ENCODE results near the gene NOS3. TPM values are rescaled to one million over a fixed set of nuclear protein-coding genes. Genes with fewer than 3 reads are reported as not detected.
"Not testable (repeated sequence)": the region's sequence is repeated elsewhere in the genome, so short reads cannot be mapped to it uniquely, and the experiment has no call there.

Gene NOS3
- total RNA-seq, 1 experiment from 2014 or later: 0.66 TPM

DNA sequence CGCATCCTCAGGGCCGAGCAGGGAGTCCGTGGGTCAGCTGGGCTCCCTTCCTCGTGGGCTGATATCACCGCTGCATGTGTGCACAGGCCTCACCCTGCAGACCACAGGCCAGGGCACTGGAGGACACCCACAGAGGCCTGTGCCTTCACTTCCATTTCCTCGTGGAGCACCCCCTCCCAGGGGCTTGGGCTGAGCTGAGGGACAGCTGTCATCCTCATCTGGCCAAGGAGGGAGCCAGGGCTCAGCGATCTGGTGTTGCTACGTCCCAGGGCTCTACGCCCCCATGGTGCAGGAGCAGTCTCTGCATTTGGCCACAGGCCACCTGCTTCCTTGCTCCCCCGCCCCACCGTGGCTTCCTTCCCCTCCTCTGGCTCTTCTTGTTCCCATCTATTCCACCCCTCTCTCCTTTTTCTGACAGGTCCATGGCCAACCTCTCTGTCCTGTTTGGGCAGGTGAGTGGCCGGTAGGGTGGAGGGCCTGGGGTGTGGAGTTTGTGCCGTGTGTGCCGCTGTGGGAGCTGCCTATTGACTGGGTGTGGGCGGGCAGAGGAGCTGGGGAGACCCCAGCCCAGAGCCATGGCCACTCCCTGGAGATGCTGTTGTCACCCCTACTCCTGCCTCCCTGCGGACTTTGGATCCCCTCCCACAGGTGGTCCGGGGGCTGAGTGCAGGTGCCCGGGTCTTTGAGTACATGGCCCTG, 49.2 kb downstream of the NOS3 start:
- H3K9ac ChIP-seq (ENCODE audit: low read length): no peak overlapping the region

GRCh38 chr7:151040616-151041375, 50.0 kb downstream of the NOS3 start:
- intact Hi-C loops (cut with micrococcal nuclease): no loop called here
- H3K4me2 ChIP-seq (ENCODE audit: low read length): no peak overlapping the region
- H3K36me3 ChIP-seq (ENCODE audit: low read depth, low read length): no peaks in the 10 kb centered on the region; the same call in 1 of the 2 replicates
- TF ChIP-seq, protein P1, sequence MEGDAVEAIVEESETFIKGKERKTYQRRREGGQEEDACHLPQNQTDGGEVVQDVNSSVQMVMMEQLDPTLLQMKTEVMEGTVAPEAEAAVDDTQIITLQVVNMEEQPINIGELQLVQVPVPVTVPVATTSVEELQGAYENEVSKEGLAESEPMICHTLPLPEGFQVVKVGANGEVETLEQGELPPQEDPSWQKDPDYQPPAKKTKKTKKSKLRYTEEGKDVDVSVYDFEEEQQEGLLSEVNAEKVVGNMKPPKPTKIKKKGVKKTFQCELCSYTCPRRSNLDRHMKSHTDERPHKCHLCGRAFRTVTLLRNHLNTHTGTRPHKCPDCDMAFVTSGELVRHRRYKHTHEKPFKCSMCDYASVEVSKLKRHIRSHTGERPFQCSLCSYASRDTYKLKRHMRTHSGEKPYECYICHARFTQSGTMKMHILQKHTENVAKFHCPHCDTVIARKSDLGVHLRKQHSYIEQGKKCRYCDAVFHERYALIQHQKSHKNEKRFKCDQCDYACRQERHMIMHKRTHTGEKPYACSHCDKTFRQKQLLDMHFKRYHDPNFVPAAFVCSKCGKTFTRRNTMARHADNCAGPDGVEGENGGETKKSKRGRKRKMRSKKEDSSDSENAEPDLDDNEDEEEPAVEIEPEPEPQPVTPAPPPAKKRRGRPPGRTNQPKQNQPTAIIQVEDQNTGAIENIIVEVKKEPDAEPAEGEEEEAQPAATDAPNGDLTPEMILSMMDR (conservative IDR thresholded peaks at IDR 0.05; ENCODE audit: low read depth, low read length): no peak
- TF ChIP-seq EZH2 (IDR thresholded peaks at IDR 0.05; ENCODE audit: low read length, unreplicated experiment): no peak
- TF ChIP-seq EZH2phosphoT487 (IDR thresholded peaks at IDR 0.05; ENCODE audit: borderline replicate concordance, low read length): no peak
- H2AFZ ChIP-seq (ENCODE audit: low read length): no peak overlapping the region
- H3F3A ChIP-seq (ENCODE audit: low read length, unreplicated experiment): no peaks in the 10 kb centered on the region
- H3K9me2 ChIP-seq (replicated peaks; ENCODE audit: low read length): no peaks in the 10 kb centered on the region
- CTCF ChIA-PET: no interaction called here
- H3K4me3 ChIP-seq (ENCODE audit: low read length): no peak overlapping the region
- POLR2A ChIA-PET (ENCODE audit: unreplicated experiment): no interaction called here
- H3K27me3 ChIP-seq (ENCODE audit: low read length): no peaks in the 10 kb centered on the region
- H3K27ac ChIP-seq (ENCODE audit: low read length): no peak overlapping the region
- ATAC-seq (no peak), DNase-seq (no peak)
- H3K9ac ChIP-seq (ENCODE audit: low read length): no peak overlapping the region
- peaks cover 18% of the 10 kb centered on the region for H3K4me1 ChIP-seq (ENCODE audit: insufficient read depth, low read length)
- BruUV-seq (replicated peaks): no TSS peak
- no peaks in the 10 kb centered on the region for H3K9me3 ChIP-seq (ENCODE audit: low read length)
- no peaks in the 10 kb centered on the region for H3K79me2 ChIP-seq (ENCODE audit: low read length)
- H4K20me1 ChIP-seq (ENCODE audit: low read length): no peaks in the 10 kb centered on the region

More for the DNA sequence above, 49.2 kb downstream of the NOS3 start:
- no peaks in the 10 kb centered on the region for H3F3A ChIP-seq (ENCODE audit: low read length, unreplicated experiment)
- ChIA-PET CTCF (no interaction called here), POLR2A (ENCODE audit: unreplicated experiment) (no interaction called here)
- peak overlapping the region; percentile 5 for H3K27ac ChIP-seq (ENCODE audit: low read length)
- intact Hi-C loops (cut with micrococcal nuclease): no loop called here
- H3K4me3 ChIP-seq (ENCODE audit: low read length): no peak overlapping the region
- H3K27me3 ChIP-seq (ENCODE audit: low read length): no peaks in the 10 kb centered on the region
- H3K9me3 ChIP-seq (ENCODE audit: low read length): no peaks in the 10 kb centered on the region
- no peaks in the 10 kb centered on the region; the same call in 1 of the 2 replicates for H3K36me3 ChIP-seq (ENCODE audit: low read depth, low read length)
- peaks cover 18% of the 10 kb centered on the region for H3K4me1 ChIP-seq (ENCODE audit: insufficient read depth, low read length)
- H3K4me2 ChIP-seq (ENCODE audit: low read length): no peak overlapping the region
- no peak overlapping the region for H2AFZ ChIP-seq (ENCODE audit: low read length)
- BruUV-seq (replicated peaks): no TSS peak
- no peaks in the 10 kb centered on the region for H3K9me2 ChIP-seq (replicated peaks; ENCODE audit: low read length)
- DNase-seq: no peak
- no peaks in the 10 kb centered on the region for H4K20me1 ChIP-seq (ENCODE audit: low read length)
- no peak for ATAC-seq
- H3K79me2 ChIP-seq (ENCODE audit: low read length): no peaks in the 10 kb centered on the region
- TF ChIP-seq EZH2phosphoT487 (IDR thresholded peaks at IDR 0.05; ENCODE audit: borderline replicate concordance, low read length) (no peak), EZH2 (IDR thresholded peaks at IDR 0.05; ENCODE audit: low read length, unreplicated experiment) (no peak)
- TF ChIP-seq, protein P1 (conservative IDR thresholded peaks at IDR 0.05; ENCODE audit: low read depth, low read length): no peak

DNA sequence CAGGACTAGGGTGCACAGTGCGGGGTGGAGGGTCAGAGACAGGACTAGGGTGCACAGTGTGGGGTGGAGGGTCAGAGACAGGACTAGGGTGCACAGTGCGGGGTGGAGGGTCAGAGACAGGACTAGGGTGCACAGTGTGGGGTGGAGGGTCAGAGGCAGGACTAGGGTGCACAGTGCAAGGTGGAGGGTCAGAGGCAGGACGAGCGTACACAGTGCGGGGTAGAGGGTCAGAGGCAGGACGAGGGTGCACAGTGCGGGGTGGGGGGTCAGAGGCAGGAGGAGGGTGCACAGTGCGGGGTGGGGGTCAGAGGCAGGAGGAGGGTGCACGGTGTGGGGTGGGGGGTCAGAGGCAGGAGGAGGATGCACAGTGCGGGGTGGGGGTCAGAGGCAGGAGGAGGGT, 52.6 kb downstream of the NOS3 start:
- H4K20me1 ChIP-seq (ENCODE audit: low read length); POLR2A ChIA-PET (ENCODE audit: unreplicated experiment); H3K4me3 ChIP-seq (ENCODE audit: low read length); H3F3A ChIP-seq (ENCODE audit: low read length, unreplicated experiment); H3K9ac ChIP-seq (ENCODE audit: low read length); H3K27me3 ChIP-seq (ENCODE audit: low read length); H3K36me3 ChIP-seq (ENCODE audit: low read depth, low read length); CTCF ChIA-PET; BruUV-seq (replicated peaks); H2AFZ ChIP-seq (ENCODE audit: low read length); H3K9me2 ChIP-seq (replicated peaks; ENCODE audit: low read length); ATAC-seq; H3K4me2 ChIP-seq (ENCODE audit: low read length); H3K9me3 ChIP-seq (ENCODE audit: low read length); H3K79me2 ChIP-seq (ENCODE audit: low read length); DNase-seq; H3K27ac ChIP-seq (ENCODE audit: low read length); intact Hi-C loops (cut with micrococcal nuclease): not testable (repeated sequence)
- peaks cover 27% of the 10 kb centered on the region for H3K4me1 ChIP-seq (ENCODE audit: insufficient read depth, low read length)
